SKM-1 (cell line): ENCODE results near the gene ASAP3.

ENCODE experiments used
- DNase-seq: peaks from one replicate; lab custom pipeline; 2025; ENCODE audit not compliant: unreplicated experiment; lab: John Stamatoyannopoulos, UW

ASAP3 gene

DNA sequence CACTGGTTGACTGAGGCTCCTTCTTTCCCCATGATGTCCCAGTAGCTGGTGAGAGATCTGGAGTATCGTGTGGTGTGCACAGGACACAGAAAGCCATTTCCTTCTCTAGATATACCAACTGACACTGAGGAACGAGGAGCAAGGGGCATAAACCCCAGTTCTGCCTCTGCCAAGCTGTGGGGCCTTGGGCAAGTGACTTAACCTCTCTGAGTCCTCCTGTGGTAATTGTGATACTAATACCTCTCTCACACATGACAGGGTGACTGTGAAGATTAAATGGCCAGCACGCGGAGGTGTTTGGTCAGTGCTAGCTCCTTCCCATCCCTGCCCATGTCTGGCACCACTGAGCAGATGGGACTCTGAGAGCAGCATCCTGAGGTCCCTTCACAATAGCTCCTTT is 33.1 kb downstream of the ASAP3 start:
- no peak for DNase-seq

GRCh38 chr1:23449958-23450357 is 34.0 kb downstream of the ASAP3 start:
- DNase-seq, result no peak

DNA sequence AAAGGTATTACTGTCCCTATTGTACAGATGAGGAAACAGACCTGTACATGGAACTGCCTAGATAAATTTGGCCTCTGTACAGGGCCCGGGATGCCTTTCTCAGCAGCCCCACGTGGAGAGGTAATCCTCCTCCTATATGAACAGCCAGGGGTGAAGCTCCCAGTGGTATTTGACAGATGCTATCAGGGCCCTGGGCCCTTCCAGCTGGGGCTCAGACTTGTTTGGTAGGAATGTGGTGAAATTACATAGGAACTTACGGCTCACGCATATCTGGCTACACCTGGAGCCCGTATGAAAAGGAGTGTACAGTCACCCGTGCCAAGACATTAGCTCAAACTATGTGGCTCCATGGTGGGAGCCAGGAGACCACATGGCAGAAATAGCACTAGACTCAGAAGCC is 34.7 kb downstream of the ASAP3 start:
- DNase-seq, result no peak

- DNase-seq, result no peak
Observed at GRCh38 chr1:23448846-23449245, 35.1 kb downstream of the ASAP3 start.

DNA sequence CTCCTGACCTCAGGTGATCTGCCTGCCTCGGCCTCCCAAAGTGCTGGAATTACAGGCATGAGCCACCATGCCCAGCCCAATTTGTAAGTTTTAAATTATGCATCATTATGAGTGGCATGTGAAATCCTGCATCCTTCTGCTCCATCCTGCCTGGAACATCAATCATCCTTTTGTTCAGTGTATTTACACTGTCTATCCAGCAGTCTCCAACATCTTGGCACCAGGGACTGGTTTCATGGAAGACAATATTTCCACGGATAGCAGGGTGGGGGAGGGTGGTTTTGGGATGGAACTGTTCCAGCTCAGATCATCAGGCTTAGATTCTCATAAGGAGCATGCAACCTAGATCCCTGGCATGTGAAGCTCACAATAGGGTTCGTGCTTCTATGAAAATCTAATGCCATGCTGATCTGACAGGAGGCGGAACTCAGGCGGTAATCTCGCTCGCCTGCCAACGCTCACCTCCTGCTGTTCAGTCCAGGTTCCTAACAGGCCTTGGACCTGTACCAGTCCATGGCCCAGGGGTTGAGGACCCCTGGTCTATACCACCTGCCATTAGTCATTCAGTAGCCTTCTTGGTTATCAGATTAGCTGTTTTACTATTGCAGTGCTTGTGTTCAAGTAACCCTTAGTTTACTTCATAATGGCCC is 37.2 kb downstream of the ASAP3 start:
- no peak for DNase-seq

DNA sequence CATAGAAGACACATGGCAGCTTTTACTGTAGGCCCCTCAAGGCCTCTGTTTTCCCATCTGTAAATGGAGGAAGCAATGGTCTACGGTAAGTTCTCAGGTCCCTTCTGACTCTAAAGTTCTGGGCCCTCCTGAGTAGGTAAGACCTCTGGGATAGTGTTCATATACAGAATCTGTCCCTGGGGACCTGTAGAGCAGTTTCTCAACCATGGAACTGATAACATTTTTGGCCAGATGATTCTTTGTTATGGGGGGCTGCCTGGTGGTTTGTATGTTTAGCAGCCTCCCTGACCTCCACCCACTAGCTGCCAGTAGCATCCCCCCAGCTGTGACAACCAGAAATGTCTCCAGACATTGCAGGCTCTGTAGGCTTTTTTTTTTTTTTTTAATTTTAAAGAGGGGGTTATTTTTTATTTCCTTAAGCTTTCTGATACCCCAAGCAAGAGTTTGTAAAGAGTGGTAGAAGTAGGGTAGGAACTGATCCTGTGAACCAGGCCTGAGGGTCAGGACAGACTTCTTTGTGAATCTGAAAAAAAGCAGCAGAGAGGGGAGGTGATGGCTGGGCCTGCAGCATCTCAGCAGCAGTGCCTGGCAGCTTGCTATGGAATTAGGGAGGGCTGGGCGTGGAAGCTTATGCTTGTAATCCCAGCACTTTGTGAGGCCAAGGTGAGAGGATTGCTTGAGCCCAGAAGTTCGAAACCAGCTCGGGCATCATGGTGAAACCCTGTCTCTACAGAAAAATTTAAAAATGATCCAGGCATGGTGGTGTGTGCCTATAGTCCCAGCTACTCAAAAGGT is 39.2 kb downstream of the ASAP3 start:
- no peak for DNase-seq

DNA sequence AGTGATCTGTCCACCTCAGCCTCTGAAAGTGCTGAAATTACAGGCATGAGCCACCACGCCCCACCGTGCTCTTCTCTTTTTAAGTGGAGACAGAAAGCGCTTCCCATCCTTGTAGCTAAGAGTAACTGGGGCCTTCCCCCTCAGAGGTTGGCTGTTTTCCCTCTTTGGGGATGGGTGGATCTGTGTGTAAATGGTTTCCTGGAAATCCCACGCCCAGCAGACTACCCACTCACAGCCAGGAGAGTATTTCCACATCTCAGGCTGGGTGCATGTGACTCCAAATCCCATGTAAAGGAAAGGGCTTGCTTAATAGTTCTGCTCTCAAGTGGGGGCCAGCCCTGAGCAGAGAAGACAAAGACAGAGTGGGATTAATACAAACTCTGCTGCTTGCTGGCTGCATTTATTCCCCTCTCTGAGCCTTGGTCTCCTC is 39.9 kb downstream of the ASAP3 start:
- no peak for DNase-seq

DNA sequence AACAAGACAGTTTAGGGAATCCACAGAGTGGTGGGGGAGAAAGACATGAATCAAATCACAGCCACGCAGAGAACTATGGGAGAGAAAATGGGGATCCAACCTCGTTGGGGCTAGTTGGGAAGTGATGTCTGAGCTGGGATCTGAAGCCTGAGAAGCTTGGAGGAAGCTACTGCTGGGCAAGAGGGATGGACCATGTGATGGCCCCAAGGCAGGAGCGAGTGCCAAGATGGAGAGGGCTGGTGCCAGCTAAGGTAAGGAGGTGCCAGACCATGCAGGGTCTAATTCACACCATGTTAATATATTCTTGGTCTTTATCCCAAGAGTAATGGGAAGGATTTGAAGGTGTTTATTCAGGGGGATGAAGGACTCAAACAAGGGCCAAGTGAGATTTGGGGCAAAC is 41.2 kb downstream of the ASAP3 start:
- no peak for DNase-seq

GRCh38 chr1:23441446-23442148 is 42.4 kb downstream of the ASAP3 start:
- DNase-seq, result no peak

DNA sequence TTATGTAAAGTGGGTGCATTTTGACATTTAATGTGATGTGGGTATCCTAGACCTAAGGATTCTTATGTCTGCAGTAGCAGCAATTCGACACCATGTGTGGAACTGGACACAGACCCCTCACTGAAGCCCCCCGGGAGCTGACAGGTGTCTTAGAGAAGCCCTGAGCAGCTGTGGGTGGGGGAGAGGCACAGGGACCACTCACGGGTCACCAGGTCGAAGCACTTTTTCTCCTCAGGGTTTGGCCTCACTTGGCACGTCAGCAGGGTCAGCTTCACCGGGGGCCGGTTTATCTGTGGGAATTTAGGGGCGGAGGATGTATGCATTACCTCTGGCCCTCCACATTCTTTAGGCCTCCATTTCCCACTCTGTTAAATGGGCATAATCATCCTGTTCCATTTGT is 45.4 kb downstream of the ASAP3 start:
- DNase-seq, result no peak

GRCh38 chr1:23437355-23437664 is 46.7 kb downstream of the ASAP3 start:
- DNase-seq, result no peak

DNA sequence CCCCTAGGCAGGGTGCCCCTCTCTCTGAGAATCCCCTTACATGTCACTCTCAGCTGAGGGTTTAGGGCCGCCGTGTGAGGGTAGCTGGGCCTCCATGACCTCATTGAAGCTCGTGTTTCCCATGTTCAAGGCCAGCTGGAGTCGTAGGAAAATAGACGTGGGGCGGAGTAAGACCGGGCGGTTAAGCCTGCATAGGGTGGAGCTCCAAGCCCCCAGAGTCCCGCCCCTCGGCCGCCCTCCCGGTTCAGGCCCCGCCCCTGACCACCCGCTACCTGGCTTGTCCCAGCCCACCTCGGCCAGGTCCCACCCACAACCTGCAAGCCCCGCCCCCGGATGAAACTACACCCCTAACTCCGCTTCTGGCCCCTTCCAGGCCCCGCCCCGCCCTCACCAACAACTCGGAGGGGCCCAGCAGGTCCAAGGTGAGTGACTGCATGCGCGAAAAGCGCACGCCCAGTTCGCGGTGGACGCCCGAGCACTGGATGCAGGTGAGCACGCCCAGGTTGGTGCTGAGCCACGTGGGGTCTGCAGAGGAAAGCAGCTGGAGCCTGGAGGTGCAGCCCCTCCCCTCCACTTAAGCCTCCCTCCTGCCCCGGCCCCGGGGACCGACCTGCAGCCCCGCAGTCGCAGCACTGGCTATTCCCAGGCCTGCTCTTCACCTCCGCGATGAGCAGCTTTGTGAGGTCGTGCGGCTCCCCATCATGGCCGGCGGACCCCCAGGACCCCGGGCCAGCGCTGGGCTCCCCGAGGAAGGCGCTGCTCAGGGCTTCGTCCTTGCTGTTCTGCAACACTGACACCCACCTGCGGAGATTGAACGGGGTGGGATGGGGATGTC is 47.2 kb downstream of the ASAP3 start:
- no peak for DNase-seq

DNA sequence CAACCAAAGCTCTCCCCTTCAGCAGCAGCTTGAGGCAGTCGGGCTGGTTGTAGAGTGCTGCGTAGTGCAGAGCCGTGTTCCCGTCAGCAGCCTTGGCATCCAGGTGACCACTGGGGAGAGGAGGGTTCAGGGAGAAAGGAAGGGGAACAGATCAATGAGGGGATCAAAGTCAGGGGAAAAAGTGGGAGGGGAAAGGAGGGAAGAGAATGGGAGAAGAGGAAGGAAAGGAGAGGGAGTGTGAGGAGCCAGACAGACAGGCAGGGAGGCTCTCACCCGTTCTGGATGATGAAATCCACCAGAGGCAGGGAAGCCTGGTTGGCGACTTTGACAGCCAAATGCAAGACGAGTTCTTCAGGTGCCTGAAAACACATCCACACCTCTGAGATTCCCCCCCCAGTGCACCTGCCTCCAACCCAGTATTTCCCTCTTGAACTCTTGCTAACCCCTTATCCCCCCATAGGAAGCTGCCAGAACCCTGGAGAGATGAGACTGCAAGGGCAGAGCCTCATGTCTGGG is 49.7 kb downstream of the ASAP3 start:
- no peak for DNase-seq

GRCh38 chr1:23433122-23433521 is 50.9 kb downstream of the ASAP3 start:
- no peak for DNase-seq

DNA sequence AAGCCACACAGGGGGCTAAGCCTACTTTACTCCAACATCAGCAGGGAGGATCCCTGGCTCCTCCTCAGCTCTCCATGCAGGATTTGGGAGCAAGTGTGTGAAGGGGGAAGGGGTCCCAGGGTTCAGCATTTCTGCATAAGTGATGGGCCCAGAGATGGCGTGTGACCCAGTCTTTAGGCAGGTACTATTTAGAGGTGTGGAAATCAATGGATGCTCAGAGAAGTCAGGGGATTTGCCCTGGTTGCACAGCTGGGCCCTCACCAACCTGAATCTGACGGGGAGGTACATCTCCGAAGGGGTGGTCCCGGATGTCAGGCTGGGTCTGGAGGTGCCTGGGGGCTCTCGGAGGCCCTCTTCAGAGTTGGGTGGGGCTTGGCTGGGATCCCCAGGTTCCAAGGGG is 52.5 kb downstream of the ASAP3 start:
- no peak for DNase-seq

DNA sequence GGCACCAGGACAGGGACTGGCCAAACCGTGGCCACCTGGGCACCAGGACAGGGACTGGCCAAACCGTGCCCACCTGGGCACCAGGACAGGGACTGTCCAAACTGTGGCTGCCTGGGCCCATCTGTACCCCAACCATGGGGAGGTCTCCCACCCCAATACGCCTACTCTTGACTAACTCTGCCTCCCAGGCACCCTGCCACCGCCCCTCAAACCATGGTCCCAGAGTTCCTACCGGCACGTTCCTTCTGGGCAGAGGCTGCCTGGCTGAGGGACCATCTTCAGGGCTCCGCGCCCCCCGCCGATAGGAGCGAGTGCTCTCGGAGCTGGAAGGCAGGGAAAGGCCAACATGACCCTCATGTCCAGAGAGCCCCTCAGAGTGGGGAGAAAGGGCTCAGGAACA is 53.2 kb downstream of the ASAP3 start:
- DNase-seq, result no peak

DNA sequence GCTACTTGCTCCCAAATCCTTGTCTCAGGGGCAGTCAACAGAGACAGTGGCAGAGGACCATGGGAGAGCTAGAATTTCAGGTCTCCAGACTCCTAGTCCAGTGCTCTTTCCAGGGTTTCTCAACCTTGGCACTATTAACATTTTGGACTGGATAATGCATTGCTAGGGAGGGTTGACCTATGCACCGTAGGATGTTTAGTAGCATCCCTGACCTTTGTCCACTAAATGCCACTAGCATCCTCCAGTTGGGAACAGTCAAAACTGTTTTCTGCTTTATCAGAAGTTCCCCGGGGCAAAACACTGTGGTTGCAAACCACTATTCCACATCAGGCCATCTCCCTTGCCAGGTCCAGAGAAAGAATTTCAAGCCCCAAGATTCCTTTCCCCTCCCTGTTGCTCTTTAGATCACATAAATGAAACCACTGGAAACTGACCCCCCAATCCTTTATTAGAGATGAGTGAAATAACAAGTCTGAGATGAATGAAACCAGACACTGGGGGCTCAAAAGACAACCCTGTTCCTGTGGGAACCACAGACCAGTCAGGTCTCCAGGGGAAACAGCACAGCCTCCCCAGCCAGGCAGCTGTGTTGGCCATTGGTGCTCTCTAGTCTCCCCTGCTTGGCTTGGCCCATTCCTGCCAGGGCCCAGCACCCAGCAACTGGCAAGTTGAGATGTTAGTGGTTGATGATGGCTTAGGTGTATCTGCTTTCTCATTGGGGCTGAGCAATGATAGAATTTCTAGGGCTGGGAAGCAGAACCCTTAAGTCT is 55.7 kb downstream of the ASAP3 start:
- DNase-seq, result no peak

DNA sequence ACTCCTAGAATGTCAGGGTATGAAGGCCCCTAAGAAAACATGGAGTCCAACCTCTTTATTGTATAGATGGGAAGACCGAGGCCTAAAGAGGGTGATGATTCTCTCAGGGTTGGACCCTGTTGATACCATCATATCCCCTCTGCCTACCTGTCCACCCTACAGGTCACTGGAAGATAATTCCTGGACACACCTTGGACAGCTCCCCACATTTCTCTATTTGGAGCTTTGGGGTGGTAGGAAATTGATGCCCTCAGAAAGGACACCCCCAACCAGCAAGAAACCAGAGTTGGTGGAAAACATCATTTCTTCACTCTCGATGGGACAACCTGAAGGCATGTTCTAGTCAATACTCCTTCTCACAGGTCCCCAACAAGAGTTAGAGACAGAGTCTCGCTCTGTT is 56.4 kb downstream of the ASAP3 start:
- no peak for DNase-seq

- no peak for DNase-seq
Observed at GRCh38 chr1:23426828-23427227, 57.2 kb downstream of the ASAP3 start.

DNA sequence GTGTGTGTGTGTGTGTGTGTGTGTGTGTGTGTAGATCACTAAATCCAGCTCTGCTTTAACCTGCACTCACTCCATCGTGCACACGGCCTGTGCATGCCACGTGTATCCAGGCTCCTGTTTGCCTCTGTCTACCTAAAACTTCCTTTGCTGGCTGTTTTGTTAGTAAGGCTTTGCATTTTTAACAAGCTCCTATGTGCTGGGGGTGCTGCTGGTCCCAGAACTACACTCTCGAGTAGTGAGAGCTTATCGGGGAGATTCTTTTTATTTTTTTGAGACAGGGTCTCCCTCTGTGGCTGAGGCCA is 58.8 kb downstream of the ASAP3 start:
- DNase-seq, result no peak
